GM10266 (cell line): Measurements from ENCODE around the gene GRIN3B.

Source experiments
- DNase-seq: peaks from one replicate; pipeline ENCODE4 v3.0.0; 2012; ENCODE audit errors: extremely low spot score
- TF ChIP-seq, protein P1 (sequence below): IDR thresholded peaks from 2 replicates; pipeline ENCODE4 v1.5.1; 2012; ENCODE audit warnings: mild to moderate bottlenecking, low read depth; ENCODE audit not compliant: control insufficient read depth, insufficient read depth; ENCODE audit errors: missing control alignments

The GRIN3B gene

DNA sequence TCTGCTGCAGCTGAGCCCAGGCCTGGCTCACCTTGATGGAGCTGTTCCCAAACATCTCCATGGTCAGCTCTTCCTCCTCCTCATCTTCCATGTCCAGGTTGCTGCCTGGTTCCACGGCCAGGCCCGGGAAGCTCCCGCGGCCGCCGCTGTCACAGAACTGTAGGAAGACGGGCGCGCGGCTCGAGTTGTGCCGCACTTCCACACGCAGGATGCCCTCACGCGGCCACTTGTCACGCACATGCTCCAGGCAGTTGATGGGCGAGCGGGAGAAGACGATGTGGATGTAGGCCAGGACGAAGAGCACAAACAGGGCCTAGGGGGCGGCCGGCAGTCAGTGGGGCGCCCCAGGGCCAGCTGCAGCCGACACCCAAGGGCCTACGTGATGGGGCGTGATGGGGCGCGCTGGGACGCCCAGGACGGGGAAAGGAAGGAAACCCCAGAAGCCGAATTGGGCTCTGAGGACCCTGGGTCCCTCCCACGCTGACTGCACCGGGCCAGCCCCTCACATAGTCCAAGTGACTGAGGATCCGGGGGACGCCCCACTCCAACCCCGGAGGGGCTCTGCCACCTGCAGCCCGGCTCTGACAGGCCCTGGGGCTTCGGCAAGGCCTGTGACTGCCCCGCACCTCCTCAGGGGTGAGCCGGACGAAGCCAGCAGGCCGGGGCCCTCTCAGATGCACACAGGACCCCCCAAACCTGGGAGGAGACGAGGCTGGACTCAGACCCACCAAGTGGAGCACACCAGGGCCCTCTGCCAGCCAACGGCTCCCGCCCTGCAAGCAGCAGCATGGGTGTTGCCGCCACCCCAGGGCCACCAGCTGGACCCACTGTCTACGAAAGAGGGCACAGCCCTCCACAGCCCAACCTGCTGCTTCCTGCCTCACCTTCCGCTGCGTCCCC, 14.2 kb downstream of the GRIN3B start:
- TF ChIP-seq, protein P1, sequence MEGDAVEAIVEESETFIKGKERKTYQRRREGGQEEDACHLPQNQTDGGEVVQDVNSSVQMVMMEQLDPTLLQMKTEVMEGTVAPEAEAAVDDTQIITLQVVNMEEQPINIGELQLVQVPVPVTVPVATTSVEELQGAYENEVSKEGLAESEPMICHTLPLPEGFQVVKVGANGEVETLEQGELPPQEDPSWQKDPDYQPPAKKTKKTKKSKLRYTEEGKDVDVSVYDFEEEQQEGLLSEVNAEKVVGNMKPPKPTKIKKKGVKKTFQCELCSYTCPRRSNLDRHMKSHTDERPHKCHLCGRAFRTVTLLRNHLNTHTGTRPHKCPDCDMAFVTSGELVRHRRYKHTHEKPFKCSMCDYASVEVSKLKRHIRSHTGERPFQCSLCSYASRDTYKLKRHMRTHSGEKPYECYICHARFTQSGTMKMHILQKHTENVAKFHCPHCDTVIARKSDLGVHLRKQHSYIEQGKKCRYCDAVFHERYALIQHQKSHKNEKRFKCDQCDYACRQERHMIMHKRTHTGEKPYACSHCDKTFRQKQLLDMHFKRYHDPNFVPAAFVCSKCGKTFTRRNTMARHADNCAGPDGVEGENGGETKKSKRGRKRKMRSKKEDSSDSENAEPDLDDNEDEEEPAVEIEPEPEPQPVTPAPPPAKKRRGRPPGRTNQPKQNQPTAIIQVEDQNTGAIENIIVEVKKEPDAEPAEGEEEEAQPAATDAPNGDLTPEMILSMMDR = no peak
- DNase-seq = no peak

DNA sequence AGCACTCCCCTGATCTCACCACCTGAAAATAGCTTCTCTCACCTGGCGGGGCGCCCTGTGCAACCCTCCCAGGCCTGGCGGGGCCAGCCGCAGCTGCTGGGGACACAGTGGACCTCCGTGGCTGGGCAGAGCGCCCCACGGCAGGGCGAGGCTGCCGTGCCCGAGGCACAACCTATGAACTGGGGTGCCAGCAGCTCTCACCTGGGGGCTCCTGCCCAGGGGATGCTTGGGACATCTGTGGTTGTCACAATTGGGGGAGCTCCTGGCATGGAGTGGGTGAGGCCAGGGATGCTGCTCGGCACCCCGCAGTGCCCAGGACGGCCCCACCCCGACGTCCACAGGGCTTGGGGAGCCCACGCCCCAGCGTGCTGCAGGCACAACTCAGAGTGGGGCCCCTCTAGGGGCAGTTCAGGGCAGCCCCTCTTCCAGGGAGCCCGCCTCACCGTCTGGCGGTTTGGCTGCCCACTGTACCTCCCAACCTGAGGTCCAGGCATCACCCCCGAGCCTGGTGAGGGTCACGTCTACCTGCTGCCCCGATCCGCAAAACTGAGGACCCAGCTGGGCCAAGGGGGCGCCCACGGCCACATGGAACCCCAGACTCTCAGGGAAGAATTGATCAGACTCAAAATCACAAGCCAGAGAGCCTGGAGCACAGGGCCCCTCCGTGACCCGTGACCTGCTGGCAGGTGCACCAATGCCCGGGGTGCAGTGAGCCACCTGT, 15.0 kb downstream of the GRIN3B start:
- TF ChIP-seq, protein P1 = no peak
- no peak for DNase-seq

DNA sequence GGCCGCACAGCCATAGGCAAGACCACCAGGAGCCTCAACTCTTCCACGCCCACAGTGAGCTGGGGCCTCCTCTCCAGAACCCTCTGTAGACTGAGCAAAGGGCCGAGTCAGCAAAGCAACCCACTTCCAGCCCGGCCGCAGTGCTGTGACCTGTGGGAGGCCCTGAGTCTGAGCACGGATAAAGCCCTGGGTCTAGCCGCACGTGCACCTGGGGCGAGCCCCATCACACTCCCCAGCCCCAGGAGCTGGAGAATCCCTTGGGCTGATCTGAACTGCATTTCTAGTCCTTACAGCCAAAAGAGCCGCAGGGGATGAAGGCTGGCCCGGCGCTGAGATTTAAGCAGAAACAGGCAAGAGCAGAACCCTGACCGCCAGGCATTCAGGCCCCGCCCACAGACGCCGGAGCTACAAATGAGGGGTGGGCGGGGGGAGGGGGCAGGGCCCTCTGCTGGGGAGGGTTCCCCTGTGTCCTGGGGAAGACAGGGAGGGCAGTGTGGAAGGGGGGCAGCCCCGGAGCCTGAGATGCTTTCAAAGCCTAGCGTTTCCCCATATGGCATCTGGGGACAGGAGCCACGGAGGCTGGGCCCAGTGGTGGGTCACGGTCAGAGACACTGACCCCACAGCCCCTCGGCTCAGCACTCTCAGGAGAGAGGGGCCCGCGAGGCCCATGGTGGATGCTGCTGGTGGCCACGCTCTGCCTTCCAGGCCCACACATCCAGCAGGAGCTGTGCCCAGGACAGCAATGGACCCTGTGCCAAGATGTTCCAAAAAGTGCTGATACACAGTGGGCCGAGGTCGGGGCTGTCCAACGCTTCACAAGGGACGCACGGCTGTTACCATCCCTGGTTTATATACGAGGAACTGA, 15.8 kb downstream of the GRIN3B start:
- DNase-seq = no peak
- TF ChIP-seq, protein P1 = no peak

GRCh38 chr19:1016647-1017114, 16.5 kb downstream of the GRIN3B start:
- TF ChIP-seq, protein P1 = no peak
- no peak for DNase-seq

- TF ChIP-seq, protein P1 = no peak
- no peak for DNase-seq
Observed at GRCh38 chr19:1017115-1017905, 17.1 kb downstream of the GRIN3B start.

- TF ChIP-seq, protein P1 = no peak
Observed at GRCh38 chr19:1017906-1018305, 17.7 kb downstream of the GRIN3B start.

More at GRCh38 chr19:1017906-1018305, 17.7 kb downstream of the GRIN3B start:
- DNase-seq = no peak
